Activated CD4-positive, alpha-beta T cell treated with anti-CD3 and anti-CD28 coated beads, Interleukin-2, amount 50 U/mL, for 4 hours (primary cell): ENCODE results near the gene ERGIC3.

Experiments
- DNase-seq, 2 experiments: peaks; one replicate each; pipeline ENCODE4 v3.0.0-alpha.2; 2020

The ERGIC3 gene

DNA sequence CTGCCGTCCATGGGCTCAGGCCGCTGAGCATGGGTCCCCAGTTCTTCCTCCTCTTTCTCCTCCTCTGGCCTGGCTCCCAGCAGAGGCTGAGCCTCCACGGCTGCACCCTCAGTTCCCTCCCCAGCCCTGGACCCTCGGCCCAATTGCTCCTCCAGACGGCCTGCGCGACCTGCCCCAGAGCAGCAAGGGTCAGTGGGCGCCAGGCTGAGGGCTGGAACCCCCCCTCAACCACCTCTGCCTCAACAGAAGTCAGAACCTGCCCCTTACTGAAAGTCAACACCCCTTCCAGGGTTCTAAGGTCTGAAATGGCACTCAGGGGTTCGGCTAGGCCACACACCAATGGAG, 57.9 kb downstream of the ERGIC3 start:
- no peak for DNase-seq

- no peak for DNase-seq
These were observed 58.5 kb downstream of the ERGIC3 start for GRCh38 chr20:35600176-35600992.

- peak; percentile 74 to 78 for DNase-seq
These were observed 59.4 kb downstream of the ERGIC3 start for GRCh38 chr20:35600993-35601973.

GRCh38 chr20:35601990-35602389, 60.1 kb downstream of the ERGIC3 start:
- DNase-seq = no peak

GRCh38 chr20:35602851-35603495, 61.1 kb downstream of the ERGIC3 start:
- no peak for DNase-seq

DNA sequence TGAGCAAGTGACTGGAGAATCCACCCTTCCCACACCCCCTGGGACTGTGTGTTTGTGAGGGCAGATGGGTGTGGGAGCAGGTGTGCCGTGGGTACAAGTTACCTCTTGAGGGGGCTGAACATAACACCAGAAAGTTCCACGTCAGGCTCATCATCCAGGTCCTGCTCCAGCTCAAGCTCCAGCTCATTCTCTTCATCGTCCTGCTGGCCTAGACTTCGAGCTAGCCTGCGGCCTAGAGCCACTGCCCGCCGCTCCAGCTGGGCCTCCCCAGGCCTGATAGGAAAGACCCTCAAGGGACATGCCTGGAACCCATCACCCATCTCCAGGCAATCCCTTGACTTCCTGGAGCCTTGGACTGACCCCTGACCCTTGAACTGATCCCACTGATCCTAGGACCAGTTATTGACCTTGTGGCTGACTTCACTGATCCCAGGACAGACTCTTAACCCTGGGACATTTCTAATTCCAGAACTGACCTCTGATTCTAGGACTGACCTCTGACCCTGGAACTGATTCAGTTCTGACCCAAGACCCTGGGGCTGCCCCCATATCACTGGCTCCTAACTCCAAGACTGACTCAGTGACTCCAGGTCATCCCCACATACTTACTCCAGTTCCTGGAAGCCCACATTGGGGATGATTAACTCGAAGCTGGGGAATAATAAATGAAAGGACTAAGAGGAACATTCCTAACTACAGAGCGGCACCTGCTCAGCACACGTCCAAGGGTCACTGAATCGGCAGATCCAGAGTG, 62.0 kb downstream of the ERGIC3 start:
- no peak for DNase-seq

DNA sequence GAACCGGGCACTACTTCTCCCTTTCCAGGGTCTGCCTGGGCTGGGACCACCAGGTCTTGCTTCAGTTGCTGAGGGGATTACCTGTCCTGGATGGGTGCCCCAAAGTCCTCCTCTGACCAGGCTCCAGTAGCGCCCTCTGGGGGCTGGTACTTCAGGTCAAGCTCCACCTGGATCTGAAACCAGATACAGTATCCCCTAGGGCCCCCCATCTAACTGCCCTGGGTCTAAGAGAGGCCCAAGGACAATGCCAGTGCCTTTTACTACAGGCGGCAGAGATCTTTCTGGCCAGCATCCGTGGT, 62.5 kb downstream of the ERGIC3 start:
- DNase-seq = no peak

DNA sequence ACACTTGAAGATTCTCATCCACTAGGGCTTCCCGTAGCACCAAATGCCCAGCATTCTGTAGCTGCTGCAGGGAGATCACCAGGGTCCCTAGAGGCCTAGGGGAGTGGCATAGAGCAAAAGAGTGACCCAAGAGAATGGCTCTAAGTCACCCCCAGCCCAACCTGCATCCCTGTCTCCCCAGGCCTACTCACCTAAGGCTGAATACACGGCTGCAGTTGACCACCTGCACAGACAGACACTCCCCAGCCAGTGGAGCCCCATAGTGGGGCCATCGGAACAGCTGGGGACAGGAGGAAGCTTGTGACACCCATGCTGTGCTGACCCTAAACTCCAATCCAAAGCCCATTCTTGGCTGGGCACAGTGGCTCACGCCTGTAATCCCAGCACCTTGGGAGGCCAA, 64.2 kb downstream of the ERGIC3 start:
- DNase-seq = no peak
